ENCODE results near the gene NFYB.
A peak's percentile ranks its signal among the peaks of the same experiment; 100 is the strongest.

NFYB gene

GRCh38 chr12:104137902-104138796, at the start of gene NFYB:
NFYB (minus strand) TSS chr12:104138210; CDS start chr12:104135453, 2,757 bp downstream.
- TF ChIP-seq, protein P1, sequence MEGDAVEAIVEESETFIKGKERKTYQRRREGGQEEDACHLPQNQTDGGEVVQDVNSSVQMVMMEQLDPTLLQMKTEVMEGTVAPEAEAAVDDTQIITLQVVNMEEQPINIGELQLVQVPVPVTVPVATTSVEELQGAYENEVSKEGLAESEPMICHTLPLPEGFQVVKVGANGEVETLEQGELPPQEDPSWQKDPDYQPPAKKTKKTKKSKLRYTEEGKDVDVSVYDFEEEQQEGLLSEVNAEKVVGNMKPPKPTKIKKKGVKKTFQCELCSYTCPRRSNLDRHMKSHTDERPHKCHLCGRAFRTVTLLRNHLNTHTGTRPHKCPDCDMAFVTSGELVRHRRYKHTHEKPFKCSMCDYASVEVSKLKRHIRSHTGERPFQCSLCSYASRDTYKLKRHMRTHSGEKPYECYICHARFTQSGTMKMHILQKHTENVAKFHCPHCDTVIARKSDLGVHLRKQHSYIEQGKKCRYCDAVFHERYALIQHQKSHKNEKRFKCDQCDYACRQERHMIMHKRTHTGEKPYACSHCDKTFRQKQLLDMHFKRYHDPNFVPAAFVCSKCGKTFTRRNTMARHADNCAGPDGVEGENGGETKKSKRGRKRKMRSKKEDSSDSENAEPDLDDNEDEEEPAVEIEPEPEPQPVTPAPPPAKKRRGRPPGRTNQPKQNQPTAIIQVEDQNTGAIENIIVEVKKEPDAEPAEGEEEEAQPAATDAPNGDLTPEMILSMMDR (conservative IDR thresholded peaks at IDR 0.05), result no peak

GRCh38 chr12:104187446-104188155, 49.6 kb upstream of the NFYB start:
- TF ChIP-seq, protein P1 (conservative IDR thresholded peaks at IDR 0.05), result no peak
- H3K27ac ChIP-seq, result peak overlapping the region; percentile 35; the same call in 1 of the 2 replicates

More at GRCh38 chr12:104137902-104138796, at the start of gene NFYB:
- peak within 1 kb of the TSS; percentile 98 for H3K27ac ChIP-seq

GRCh38 chr12:104183443-104183842, 45.4 kb upstream of the NFYB start:
- TF ChIP-seq, protein P1 (conservative IDR thresholded peaks at IDR 0.05), result no peak
- no peak overlapping the region for H3K27ac ChIP-seq

- H3K27ac ChIP-seq, result no peak overlapping the region
- TF ChIP-seq, protein P1 (conservative IDR thresholded peaks at IDR 0.05), result no peak
Measured at GRCh38 chr12:104182621-104183378, 44.8 kb upstream of the NFYB start.

DNA sequence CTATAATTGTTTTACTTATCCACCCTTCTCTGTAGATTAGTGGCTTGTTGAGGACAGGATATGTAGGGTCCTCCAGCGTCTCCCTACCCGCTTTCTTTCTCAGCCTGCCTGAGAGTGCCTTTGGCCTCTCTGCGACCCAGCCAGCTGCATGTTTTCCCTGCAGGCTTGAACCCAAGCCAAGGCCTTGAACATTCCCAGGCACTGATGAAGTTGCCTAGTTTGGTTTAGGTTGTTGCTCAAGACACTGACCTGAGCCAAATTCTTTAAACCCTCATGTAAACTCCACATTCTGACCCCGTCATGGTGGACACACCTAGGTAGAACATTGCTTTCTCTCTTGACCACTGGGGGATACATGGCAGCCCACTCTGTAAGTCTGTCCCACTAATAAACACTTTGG, 44.1 kb upstream of the NFYB start:
- H3K27ac ChIP-seq, result no peak overlapping the region

GRCh38 chr12:104181313-104181712, 43.3 kb upstream of the NFYB start:
- H3K27ac ChIP-seq, result no peak overlapping the region

More for the DNA sequence above, 44.1 kb upstream of the NFYB start:
- TF ChIP-seq, protein P1 (conservative IDR thresholded peaks at IDR 0.05), result no peak

More at GRCh38 chr12:104181313-104181712, 43.3 kb upstream of the NFYB start:
- TF ChIP-seq, protein P1 (conservative IDR thresholded peaks at IDR 0.05), result no peak
